VCaP (cell line): ENCODE results near the gene DNM3.

Experiments
- H3K27ac ChIP-seq: fragments of 450-650 bp; 2 replicates; pipeline ENCODE4 v1.5.1; 2017
- CTCF ChIP-seq: fragments of 450-650 bp; conservative IDR thresholded peaks from 2 replicates; pipeline ENCODE4 v1.5.1; 2017; ENCODE audit warnings: mild to moderate bottlenecking, moderate library complexity

DNM3 gene

GRCh38 chr1:172450524-172450885 is 609.2 kb downstream of the DNM3 start:
- TF ChIP-seq CTCF, result no peak
- no peak overlapping the region for H3K27ac ChIP-seq

DNA sequence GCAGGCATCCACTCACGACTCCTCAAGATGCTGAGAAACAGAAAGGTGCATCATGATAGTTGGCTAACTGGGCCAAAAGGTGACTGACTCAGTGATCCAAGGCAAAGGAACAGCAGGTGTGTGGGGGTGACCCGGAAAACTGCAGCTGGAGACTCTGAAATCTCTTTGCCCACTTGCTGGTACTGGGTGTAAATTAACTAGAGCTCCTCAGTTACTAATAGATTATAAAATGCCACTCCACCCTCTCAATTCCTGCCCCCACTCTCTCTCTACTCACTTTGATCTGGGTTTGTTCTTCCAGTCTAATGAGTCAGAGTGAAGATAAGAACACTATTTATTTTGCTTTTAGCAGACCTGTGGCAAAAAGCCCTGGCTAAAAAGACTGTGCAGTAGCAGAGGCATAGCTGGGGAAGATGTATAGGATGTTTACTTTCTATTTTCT is 609.7 kb downstream of the DNM3 start:
- no peak overlapping the region for H3K27ac ChIP-seq
- TF ChIP-seq CTCF, result no peak

GRCh38 chr1:172452536-172453152 is 611.3 kb downstream of the DNM3 start:
- no peak for TF ChIP-seq CTCF
- H3K27ac ChIP-seq, result no peak overlapping the region

DNA sequence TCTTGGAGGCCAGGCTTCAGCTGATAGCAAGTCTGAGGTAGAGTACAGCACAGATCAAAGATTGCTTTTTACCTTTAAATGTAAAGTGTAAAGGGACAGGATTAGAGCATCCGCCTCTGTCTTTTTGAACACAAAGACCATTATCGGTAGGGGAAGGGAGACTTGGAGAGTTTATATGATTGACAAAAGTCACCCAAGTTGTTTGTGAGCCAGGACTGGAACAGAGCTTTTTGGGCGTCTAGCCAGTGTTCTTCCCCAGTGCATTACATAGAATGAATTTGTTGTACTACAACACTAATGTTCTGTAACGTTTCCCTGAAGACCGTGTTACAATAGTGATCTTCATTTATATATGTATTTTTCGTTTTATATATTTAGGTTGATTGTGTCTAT is 611.9 kb downstream of the DNM3 start:
- no peak overlapping the region for H3K27ac ChIP-seq
- no peak for TF ChIP-seq CTCF

GRCh38 chr1:172453607-172454006 is 612.3 kb downstream of the DNM3 start:
- no peak for TF ChIP-seq CTCF
- no peak overlapping the region for H3K27ac ChIP-seq

DNA sequence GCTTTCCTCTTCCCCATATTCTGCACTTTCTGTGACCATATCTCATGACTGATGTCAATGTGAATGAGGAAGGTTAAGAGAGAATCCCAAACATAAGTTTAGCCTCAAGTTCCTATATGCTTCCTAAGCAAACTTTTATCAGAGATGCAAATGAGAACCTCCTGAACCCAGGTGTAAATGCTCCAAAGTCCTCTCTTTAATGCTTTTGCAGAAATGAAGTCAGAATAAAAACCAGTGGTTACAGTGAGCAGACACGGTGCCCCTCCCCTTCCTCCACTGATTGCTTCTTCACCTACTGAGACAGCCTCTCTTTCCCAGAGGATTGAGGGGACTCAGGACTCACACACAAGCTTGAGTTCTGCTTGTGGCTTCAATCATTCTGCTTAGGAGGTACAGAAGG is 614.2 kb downstream of the DNM3 start:
- no peak for TF ChIP-seq CTCF
- no peak overlapping the region for H3K27ac ChIP-seq

GRCh38 chr1:172456344-172456769 is 615.1 kb downstream of the DNM3 start:
- TF ChIP-seq CTCF, result no peak

More at GRCh38 chr1:172456344-172456769, 615.1 kb downstream of the DNM3 start:
- no peak overlapping the region for H3K27ac ChIP-seq
